SK-N-SH (cell line): ENCODE results near the gene TMEM94. TPM values are rescaled to one million over a fixed set of nuclear protein-coding genes. Genes with fewer than 3 reads are reported as not detected.
A peak's percentile ranks its signal among the peaks of the same experiment; 100 is the strongest.

Experiments
- CTCF ChIA-PET: fragments of 300-600, 350-600 bp; formaldehyde crosslinking; extraction: SDS; loops from one replicate; lab custom pipeline; 2021; lab: Yijun Ruan, JAX
- POLR2A ChIA-PET: fragments of 350-600 bp; sonication (Branson Sonifier 250); formaldehyde crosslinking; extraction: SDS; loops from one replicate; lab custom pipeline; 2020; ENCODE audit warnings: antibody characterized with exemption, inconsistent platforms; lab: Yijun Ruan, JAX
- DNase-seq: peaks from one replicate; pipeline ENCODE4 v3.0.0; 2012
- H2AFZ ChIP-seq: fragments of 200-600 bp; sonication (generic); 2 replicates; pipeline ENCODE4 v1.8.1; 2016; ENCODE audit warnings: antibody characterized with exemption, mild to moderate bottlenecking, low read depth
- H3F3A ChIP-seq: fragments of 200-600 bp; sonication (generic); replicated peaks from 2 replicates; pipeline ENCODE3; 2016; ENCODE audit warnings: antibody characterized with exemption, mild to moderate bottlenecking; ENCODE audit not compliant: insufficient read depth
- H3K27ac ChIP-seq, 2 experiments: fragments of 200-500 bp in 1 of 2; fragments of 200-600 bp in 1 of 2; sonication (Bioruptor generic) in 1 of 2; sonication (generic), shearing (Covaris generic) in 1 of 2; 2 replicates each; pipeline versions ENCODE4 v1.5.1 to v1.6.1; 2014 to 2016; ENCODE audit warnings: low read depth in 2 of 2, inconsistent platforms in 1 of 2, low read length in 1 of 2, mild to moderate bottlenecking in 1 of 2, mixed read lengths in 1 of 2
- H3K27me3 ChIP-seq: fragments of 200-600 bp; sonication (generic), shearing (Covaris generic); 2 replicates; pipeline ENCODE4 v1.6.1; 2016; ENCODE audit warnings: mixed run types; ENCODE audit not compliant: insufficient read depth
- H3K36me3 ChIP-seq, 2 experiments: fragments of 200-500 bp in 1 of 2; fragments of 200-600 bp in 1 of 2; sonication (Bioruptor generic) in 1 of 2; sonication (generic) in 1 of 2; replicated peaks in 1 of 2; 2 replicates each; pipeline versions ENCODE3 to v1.5.1; 2014 to 2016; ENCODE audit warnings: low read length in 1 of 2, mild to moderate bottlenecking in 1 of 2; ENCODE audit not compliant: insufficient read depth in 2 of 2, control insufficient read depth in 1 of 2
- H3K4me1 ChIP-seq, 2 experiments: fragments of 200-500 bp in 1 of 2; fragments of 200-600 bp in 1 of 2; sonication (Bioruptor generic) in 1 of 2; sonication (generic), shearing (Covaris generic) in 1 of 2; 2 replicates each; pipeline versions ENCODE4 v1.5.1 to v1.6.1; 2014 to 2016; ENCODE audit warnings: low read depth in 1 of 2, low read length in 1 of 2, mixed run types in 1 of 2; ENCODE audit not compliant: insufficient read depth in 2 of 2, control insufficient read depth in 1 of 2
- H3K4me2 ChIP-seq: fragments of 200-600 bp; sonication (generic), shearing (Covaris generic); 2 replicates; pipeline ENCODE4 v1.6.1; 2017; ENCODE audit warnings: mixed run types
- H3K4me3 ChIP-seq, 2 experiments: fragments of 200-500 bp in 1 of 2; fragments of 200-600 bp in 1 of 2; sonication (Bioruptor generic) in 1 of 2; sonication (generic), shearing (Covaris generic) in 1 of 2; 2 replicates each; pipeline versions ENCODE4 v1.5.1 to v1.8.1; 2014 to 2016; ENCODE audit warnings: low read depth in 2 of 2, inconsistent platforms in 1 of 2, low read length in 1 of 2, mild to moderate bottlenecking in 1 of 2, mixed read lengths in 1 of 2, moderate library complexity in 1 of 2
- H3K79me2 ChIP-seq: fragments of 200-600 bp; sonication (generic); 2 replicates; pipeline ENCODE4 v1.8.1; 2017; ENCODE audit warnings: mild to moderate bottlenecking; ENCODE audit not compliant: insufficient read depth
- H3K9ac ChIP-seq: fragments of 200-600 bp; sonication (generic); 2 replicates; pipeline ENCODE4 v1.6.1; 2017; ENCODE audit warnings: mixed run types
- H3K9me2 ChIP-seq: fragments of 200-600 bp; sonication (generic); 2 replicates; pipeline ENCODE4 v1.6.1; 2017; ENCODE audit warnings: mixed run types
- H3K9me3 ChIP-seq: fragments of 200-600 bp; sonication (generic); 2 replicates; pipeline ENCODE4 v1.6.1; 2017; ENCODE audit warnings: mixed run types, mild to moderate bottlenecking, moderate library complexity
- H4K20me1 ChIP-seq: fragments of 200-600 bp; sonication (generic); 2 replicates; pipeline ENCODE4 v1.6.1; 2017; ENCODE audit warnings: mild to moderate bottlenecking, mixed run types; ENCODE audit not compliant: insufficient read depth
- CHD2 ChIP-seq: fragments of 150-350 bp; IDR thresholded peaks from 2 replicates; pipeline ENCODE4 v1.6.1; 2018; ENCODE audit warnings: low read length; ENCODE audit not compliant: partially characterized antibody
- ELF1 ChIP-seq: IDR thresholded peaks from 2 replicates; pipeline ENCODE4 v1.4.0; 2012
- FOXJ3 ChIP-seq: sonication (generic); formaldehyde crosslinking; IDR thresholded peaks from 2 replicates; pipeline ENCODE4 v1.5.1; 2020; ENCODE audit warnings: mild to moderate bottlenecking, missing genetic modification reagents
- FOXM1 ChIP-seq: IDR thresholded peaks from 2 replicates; pipeline ENCODE4 v1.4.0; 2012; ENCODE audit warnings: low read depth, mild to moderate bottlenecking
- GABPA ChIP-seq: IDR thresholded peaks from 2 replicates; pipeline ENCODE4 v1.4.0; 2012; ENCODE audit warnings: low read depth, mild to moderate bottlenecking
- NRF1 ChIP-seq: IDR thresholded peaks from 2 replicates; pipeline ENCODE4 v1.6.1; 2012; ENCODE audit warnings: low read depth, mild to moderate bottlenecking, low read length
- SMC3 ChIP-seq: IDR thresholded peaks from 2 replicates; pipeline ENCODE4 v1.6.1; 2012; ENCODE audit warnings: low read depth, low read length, improper control_type of control experiment
- TAF1 ChIP-seq: IDR thresholded peaks from 2 replicates; pipeline ENCODE4 v1.6.1; 2012; ENCODE audit warnings: low read depth, mild to moderate bottlenecking, low read length, moderate library complexity, borderline replicate concordance
- TEAD4 ChIP-seq: IDR thresholded peaks from 2 replicates; pipeline ENCODE4 v1.4.0; 2012; ENCODE audit warnings: mild to moderate bottlenecking, borderline replicate concordance; ENCODE audit not compliant: insufficient read depth
- WGBS: methylation state at CpG from one replicate; pipeline ENCODE4 v1.1.6; 2017; ENCODE audit warnings: low lambda C conversion rate; 5-methylcytosine and 5-hydroxymethylcytosine counted together
- polyA plus RNA-seq, 3 experiments: library from polyadenylated mRNA; depleted of rRNA; stranded (reverse); fragments of >200 nt; gene quantifications; 2 replicates each; pipeline ENCODE4 v1.2.3, GENCODE V29; 2012
- TF ChIP-seq, protein P1 (sequence below): IDR thresholded peaks from 2 replicates; pipeline ENCODE4 v1.6.1; 2012; ENCODE audit warnings: mild to moderate bottlenecking, low read depth, low read length, moderate library complexity
- TF ChIP-seq, protein P2 (sequence below): fragments of 150-350 bp; IDR thresholded peaks from 2 replicates; pipeline ENCODE4 v1.6.1; 2017; ENCODE audit warnings: antibody characterized with exemption, low read length, low read depth, borderline replicate concordance

The TMEM94 gene
- polyA plus RNA-seq, 1 of the 3 experiments (the other 2 are of a cell fraction): 89.9 TPM

DNA sequence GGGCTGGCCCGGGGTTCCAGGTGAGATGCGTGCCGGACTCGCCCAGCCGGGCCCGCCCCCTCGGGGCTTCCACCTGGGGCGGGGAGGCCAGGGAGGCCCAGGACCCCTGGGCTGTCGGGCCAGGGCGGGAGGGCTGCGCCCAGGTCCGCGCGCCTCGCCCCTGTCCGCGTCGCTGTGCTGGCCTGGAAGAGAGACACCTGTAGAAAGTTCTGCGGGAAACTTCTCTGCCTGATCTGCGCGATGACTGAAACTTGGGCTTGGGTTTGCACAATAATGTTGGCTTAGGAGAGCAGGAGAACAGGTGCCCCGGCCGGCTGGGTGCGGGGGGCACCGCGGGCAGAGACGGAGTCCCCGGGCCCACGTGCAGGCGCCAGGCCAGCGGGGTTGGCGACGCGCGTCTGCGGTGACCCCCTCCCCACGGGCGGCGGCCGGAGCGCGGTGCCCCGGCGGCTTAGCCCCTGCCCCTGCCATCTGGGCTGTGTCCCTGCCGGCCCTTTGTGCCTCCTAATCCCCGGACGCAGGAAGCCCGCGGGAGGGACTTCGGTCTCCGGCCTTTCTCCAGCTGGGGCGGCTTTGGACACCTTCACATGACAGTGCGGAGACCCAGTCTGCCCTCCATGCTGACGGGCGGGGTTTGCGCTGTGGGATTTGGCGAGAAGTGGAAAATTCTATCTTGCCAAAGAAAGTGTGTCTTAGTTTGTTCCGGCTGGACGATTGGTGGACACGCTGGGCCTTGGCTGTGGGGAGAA, 69.5 kb downstream of the TMEM94 start:
- WGBS: 32% methylated on average over 36 of the region's 60 CpGs
- Histone ChIP-seq H3K79me2 (no peaks in the 10 kb centered on the region), H3K27me3 (peaks cover 12% of the 10 kb centered on the region; the same call in 1 of the 2 replicates), H3K9me3 (no peaks in the 10 kb centered on the region), H3K4me1 (peaks cover 0 to 14% of the 10 kb centered on the region in 2 experiments; a peak in 1 of 4 replicates), H3K36me3 (peaks cover 3 to 9% of the 10 kb centered on the region in 2 experiments), H4K20me1 (0 out of 2 replicates have a peak, but pooled peaks cover 10% of the 10 kb centered on the region), H3F3A (peaks cover 12% of the 10 kb centered on the region), H3K4me2 (peak overlapping the region; percentile 64), H3K9me2 (no peaks in the 10 kb centered on the region), H2AFZ (no peak overlapping the region), H3K27ac (no peak overlapping the region), H3K4me3 (peak overlapping the region; percentile 57 to 67), H3K9ac (no peak overlapping the region)
- POLR2A ChIA-PET: interaction anchor here (0.6 to 1.3 kb wide), 3 partner anchors 10 to 69 kb away, joined by 3 to 24 read pairs (median 4); partner anchors contain the start of gene TSEN54
- DNase-seq: peak; percentile 69
- TF ChIP-seq CHD2: no peak
- TF ChIP-seq, protein P1, sequence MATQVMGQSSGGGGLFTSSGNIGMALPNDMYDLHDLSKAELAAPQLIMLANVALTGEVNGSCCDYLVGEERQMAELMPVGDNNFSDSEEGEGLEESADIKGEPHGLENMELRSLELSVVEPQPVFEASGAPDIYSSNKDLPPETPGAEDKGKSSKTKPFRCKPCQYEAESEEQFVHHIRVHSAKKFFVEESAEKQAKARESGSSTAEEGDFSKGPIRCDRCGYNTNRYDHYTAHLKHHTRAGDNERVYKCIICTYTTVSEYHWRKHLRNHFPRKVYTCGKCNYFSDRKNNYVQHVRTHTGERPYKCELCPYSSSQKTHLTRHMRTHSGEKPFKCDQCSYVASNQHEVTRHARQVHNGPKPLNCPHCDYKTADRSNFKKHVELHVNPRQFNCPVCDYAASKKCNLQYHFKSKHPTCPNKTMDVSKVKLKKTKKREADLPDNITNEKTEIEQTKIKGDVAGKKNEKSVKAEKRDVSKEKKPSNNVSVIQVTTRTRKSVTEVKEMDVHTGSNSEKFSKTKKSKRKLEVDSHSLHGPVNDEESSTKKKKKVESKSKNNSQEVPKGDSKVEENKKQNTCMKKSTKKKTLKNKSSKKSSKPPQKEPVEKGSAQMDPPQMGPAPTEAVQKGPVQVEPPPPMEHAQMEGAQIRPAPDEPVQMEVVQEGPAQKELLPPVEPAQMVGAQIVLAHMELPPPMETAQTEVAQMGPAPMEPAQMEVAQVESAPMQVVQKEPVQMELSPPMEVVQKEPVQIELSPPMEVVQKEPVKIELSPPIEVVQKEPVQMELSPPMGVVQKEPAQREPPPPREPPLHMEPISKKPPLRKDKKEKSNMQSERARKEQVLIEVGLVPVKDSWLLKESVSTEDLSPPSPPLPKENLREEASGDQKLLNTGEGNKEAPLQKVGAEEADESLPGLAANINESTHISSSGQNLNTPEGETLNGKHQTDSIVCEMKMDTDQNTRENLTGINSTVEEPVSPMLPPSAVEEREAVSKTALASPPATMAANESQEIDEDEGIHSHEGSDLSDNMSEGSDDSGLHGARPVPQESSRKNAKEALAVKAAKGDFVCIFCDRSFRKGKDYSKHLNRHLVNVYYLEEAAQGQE: no peak
- no peak for TF ChIP-seq FOXJ3 (CRISPR knock-in tag)
- TF ChIP-seq GABPA: no peak
- no peak for TF ChIP-seq TAF1
- TF ChIP-seq, protein P2, sequence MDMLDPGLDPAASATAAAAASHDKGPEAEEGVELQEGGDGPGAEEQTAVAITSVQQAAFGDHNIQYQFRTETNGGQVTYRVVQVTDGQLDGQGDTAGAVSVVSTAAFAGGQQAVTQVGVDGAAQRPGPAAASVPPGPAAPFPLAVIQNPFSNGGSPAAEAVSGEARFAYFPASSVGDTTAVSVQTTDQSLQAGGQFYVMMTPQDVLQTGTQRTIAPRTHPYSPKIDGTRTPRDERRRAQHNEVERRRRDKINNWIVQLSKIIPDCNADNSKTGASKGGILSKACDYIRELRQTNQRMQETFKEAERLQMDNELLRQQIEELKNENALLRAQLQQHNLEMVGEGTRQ: no peak
- TF ChIP-seq NRF1: no peak
- TF ChIP-seq ELF1: no peak
- no peak for TF ChIP-seq SMC3
- no peak for TF ChIP-seq TEAD4
- no peak for TF ChIP-seq FOXM1
- CTCF ChIA-PET: interaction anchor here (0.5 to 3.1 kb wide), 19 partner anchors 9 to 266 kb away, joined by 3 to 18 read pairs (median 4); partner anchors contain the start of genes MIF4GD and TSEN54
